ENCODE results near the gene USP38.

DNA sequence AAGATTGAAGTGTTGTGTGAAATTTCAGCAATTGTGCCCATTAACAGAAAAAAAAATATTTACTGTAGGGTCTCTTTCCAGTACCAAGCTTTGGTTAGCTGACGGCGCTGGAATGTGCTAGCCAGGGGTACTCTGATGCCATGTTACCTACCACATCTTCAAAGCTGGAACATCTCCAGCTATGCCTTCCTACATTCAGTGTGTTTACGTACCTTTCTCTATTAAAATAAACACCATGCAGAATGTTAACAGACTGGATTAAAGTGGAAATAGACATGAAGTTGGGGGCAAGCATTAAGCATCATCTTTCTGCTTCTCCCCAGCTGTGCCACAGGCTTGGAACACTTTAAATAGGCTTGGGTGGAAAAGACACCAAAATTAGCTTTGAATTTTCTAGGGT lies 65.9 kb downstream of the USP38 start:
- TF ChIP-seq, protein P1, sequence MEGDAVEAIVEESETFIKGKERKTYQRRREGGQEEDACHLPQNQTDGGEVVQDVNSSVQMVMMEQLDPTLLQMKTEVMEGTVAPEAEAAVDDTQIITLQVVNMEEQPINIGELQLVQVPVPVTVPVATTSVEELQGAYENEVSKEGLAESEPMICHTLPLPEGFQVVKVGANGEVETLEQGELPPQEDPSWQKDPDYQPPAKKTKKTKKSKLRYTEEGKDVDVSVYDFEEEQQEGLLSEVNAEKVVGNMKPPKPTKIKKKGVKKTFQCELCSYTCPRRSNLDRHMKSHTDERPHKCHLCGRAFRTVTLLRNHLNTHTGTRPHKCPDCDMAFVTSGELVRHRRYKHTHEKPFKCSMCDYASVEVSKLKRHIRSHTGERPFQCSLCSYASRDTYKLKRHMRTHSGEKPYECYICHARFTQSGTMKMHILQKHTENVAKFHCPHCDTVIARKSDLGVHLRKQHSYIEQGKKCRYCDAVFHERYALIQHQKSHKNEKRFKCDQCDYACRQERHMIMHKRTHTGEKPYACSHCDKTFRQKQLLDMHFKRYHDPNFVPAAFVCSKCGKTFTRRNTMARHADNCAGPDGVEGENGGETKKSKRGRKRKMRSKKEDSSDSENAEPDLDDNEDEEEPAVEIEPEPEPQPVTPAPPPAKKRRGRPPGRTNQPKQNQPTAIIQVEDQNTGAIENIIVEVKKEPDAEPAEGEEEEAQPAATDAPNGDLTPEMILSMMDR (IDR thresholded peaks at IDR 0.05), result no peak
- TF ChIP-seq POLR2AphosphoS5 (IDR thresholded peaks at IDR 0.05), result no peak
